SU-DHL-6 (cell line): ENCODE results near the gene JUNB.

ENCODE experiments used
- H2AFZ ChIP-seq: fragments of 200-600 bp; sonication (generic); 2 replicates; pipeline ENCODE4 v1.6.1; 2014; ENCODE audit warnings: low read depth, mild to moderate bottlenecking, moderate library complexity, mixed read lengths, antibody characterized with exemption, low read length; ENCODE audit not compliant: severe bottlenecking
- H3F3A ChIP-seq: fragments of 200-600 bp; shearing (Covaris generic); 2 replicates; pipeline ENCODE4 v1.6.0; 2016; ENCODE audit warnings: antibody characterized with exemption, mild to moderate bottlenecking; ENCODE audit not compliant: insufficient read depth
- H3K27ac ChIP-seq: fragments of 200-600 bp; sonication (generic); 2 replicates; pipeline ENCODE4 v1.5.1; 2016; ENCODE audit warnings: low read depth, mild to moderate bottlenecking, low read length, moderate library complexity, mixed read lengths
- H3K27me3 ChIP-seq: fragments of 200-600 bp; sonication (generic), shearing (Covaris generic); 2 replicates; pipeline ENCODE4 v1.6.0; 2014; ENCODE audit warnings: mild to moderate bottlenecking, low read length
- H3K36me3 ChIP-seq: fragments of 200-600 bp; sonication (generic); 2 replicates; pipeline ENCODE4 v1.6.1; 2014; ENCODE audit warnings: mild to moderate bottlenecking, low read length, mixed read lengths
- H3K4me2 ChIP-seq: fragments of 300-600, 200-600 bp; shearing (Covaris generic), sonication (generic); 2 replicates; pipeline ENCODE4 v1.6.0; 2014; ENCODE audit warnings: low read length, low read depth, mild to moderate bottlenecking; ENCODE audit not compliant: poor library complexity, severe bottlenecking
- H3K4me3 ChIP-seq: fragments of 200-600 bp; sonication (generic); 2 replicates; pipeline ENCODE4 v1.5.1; 2014; ENCODE audit warnings: antibody characterized with exemption, low read length, mild to moderate bottlenecking, mixed read lengths; ENCODE audit not compliant: insufficient read depth, poor library complexity, severe bottlenecking
- H3K79me2 ChIP-seq: fragments of 200-600 bp; sonication (generic); 2 replicates; pipeline ENCODE4 v1.6.1; 2014; ENCODE audit warnings: mild to moderate bottlenecking, low read length, moderate library complexity; ENCODE audit not compliant: insufficient read depth
- H3K9ac ChIP-seq: fragments of 200-600 bp; sonication (generic); 2 replicates; pipeline ENCODE4 v1.7.0; 2014; ENCODE audit warnings: mild to moderate bottlenecking, low read length
- H3K9me2 ChIP-seq: fragments of 200-600 bp; sonication (generic); replicated peaks from 2 replicates; pipeline ENCODE4 v1.6.1; 2014; ENCODE audit warnings: low read length; ENCODE audit not compliant: insufficient read depth
- H3K9me3 ChIP-seq: fragments of 200-600 bp; sonication (generic); 2 replicates; pipeline ENCODE4 v1.6.1; 2014; ENCODE audit warnings: low read length, mixed read lengths; ENCODE audit not compliant: insufficient read depth
- H4K20me1 ChIP-seq: fragments of 200-600 bp; sonication (generic); 2 replicates; pipeline ENCODE4 v1.6.1; 2014; ENCODE audit warnings: low read depth, mild to moderate bottlenecking, antibody characterized with exemption, low read length, moderate library complexity, mixed read lengths
- EZH2phosphoT487 ChIP-seq: fragments of 200-600 bp; sonication (generic), shearing (Covaris generic); conservative IDR thresholded peaks from 2 replicates; pipeline ENCODE4 v1.6.1; 2018; ENCODE audit warnings: mild to moderate bottlenecking, antibody characterized with exemption, low read length, moderate library complexity, mixed read lengths
- TF ChIP-seq, protein P1 (sequence below): fragments of 200-600 bp; sonication (generic); IDR thresholded peaks from one replicate; pipeline ENCODE4 v1.5.1; 2017; ENCODE audit warnings: antibody characterized with exemption, mild to moderate bottlenecking, low read length, moderate library complexity; ENCODE audit not compliant: insufficient read depth, poor library complexity, severe bottlenecking

The JUNB gene

DNA sequence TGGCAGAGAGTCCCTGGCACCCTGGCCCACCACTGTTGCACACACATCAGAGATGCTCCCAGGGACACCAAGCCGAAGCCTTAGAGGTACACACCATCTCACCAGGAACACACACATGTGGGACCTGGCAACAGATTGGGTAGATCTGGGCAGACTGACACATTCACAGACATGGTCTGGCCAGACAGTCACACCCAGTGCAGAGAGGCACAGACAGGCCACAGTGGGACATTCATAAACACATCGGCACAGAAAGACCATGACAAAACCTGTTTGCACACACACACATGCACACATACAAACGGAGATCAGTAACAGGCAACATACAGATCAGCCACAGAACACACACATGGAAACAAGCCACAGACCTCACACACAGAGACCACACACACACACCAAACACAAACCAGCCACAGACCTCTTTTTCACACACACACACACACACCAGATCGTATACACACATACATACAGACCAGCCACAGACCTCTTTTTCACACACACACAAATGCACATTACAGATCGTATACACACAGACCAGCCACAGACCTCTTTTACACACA, 6.3 kb upstream of the JUNB start:
- H3K27ac ChIP-seq, result no peak overlapping the region
- no peak overlapping the region for H3K4me2 ChIP-seq
- H3K9ac ChIP-seq, result no peak overlapping the region
- H3K36me3 ChIP-seq, result no peaks in the 10 kb centered on the region
- H3K9me3 ChIP-seq, result no peaks in the 10 kb centered on the region
- TF ChIP-seq, protein P1, sequence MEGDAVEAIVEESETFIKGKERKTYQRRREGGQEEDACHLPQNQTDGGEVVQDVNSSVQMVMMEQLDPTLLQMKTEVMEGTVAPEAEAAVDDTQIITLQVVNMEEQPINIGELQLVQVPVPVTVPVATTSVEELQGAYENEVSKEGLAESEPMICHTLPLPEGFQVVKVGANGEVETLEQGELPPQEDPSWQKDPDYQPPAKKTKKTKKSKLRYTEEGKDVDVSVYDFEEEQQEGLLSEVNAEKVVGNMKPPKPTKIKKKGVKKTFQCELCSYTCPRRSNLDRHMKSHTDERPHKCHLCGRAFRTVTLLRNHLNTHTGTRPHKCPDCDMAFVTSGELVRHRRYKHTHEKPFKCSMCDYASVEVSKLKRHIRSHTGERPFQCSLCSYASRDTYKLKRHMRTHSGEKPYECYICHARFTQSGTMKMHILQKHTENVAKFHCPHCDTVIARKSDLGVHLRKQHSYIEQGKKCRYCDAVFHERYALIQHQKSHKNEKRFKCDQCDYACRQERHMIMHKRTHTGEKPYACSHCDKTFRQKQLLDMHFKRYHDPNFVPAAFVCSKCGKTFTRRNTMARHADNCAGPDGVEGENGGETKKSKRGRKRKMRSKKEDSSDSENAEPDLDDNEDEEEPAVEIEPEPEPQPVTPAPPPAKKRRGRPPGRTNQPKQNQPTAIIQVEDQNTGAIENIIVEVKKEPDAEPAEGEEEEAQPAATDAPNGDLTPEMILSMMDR, result no peak
- TF ChIP-seq EZH2phosphoT487, result no peak
- H4K20me1 ChIP-seq, result no peaks in the 10 kb centered on the region
- H3K27me3 ChIP-seq, result no peaks in the 10 kb centered on the region
- no peak overlapping the region for H2AFZ ChIP-seq
- H3K4me3 ChIP-seq, result no peak overlapping the region
- peaks cover 11% of the 10 kb centered on the region; the same call in 1 of the 2 replicates for H3F3A ChIP-seq
- no peaks in the 10 kb centered on the region for H3K9me2 ChIP-seq
- no peaks in the 10 kb centered on the region for H3K79me2 ChIP-seq

GRCh38 chr19:12785431-12786031, 5.8 kb upstream of the JUNB start:
- H3F3A ChIP-seq, result peaks cover 13% of the 10 kb centered on the region
- no peaks in the 10 kb centered on the region for H3K9me3 ChIP-seq
- H2AFZ ChIP-seq, result no peak overlapping the region
- H3K79me2 ChIP-seq, result no peaks in the 10 kb centered on the region
- no peaks in the 10 kb centered on the region for H4K20me1 ChIP-seq
- no peaks in the 10 kb centered on the region for H3K36me3 ChIP-seq
- no peak overlapping the region for H3K4me3 ChIP-seq
- H3K9me2 ChIP-seq, result no peaks in the 10 kb centered on the region
- no peak overlapping the region for H3K4me2 ChIP-seq
- no peak overlapping the region for H3K27ac ChIP-seq
- no peak overlapping the region for H3K9ac ChIP-seq
- TF ChIP-seq, protein P1, result no peak
- TF ChIP-seq EZH2phosphoT487, result no peak
- no peaks in the 10 kb centered on the region for H3K27me3 ChIP-seq

GRCh38 chr19:12786141-12786870, 5.0 kb upstream of the JUNB start:
- Histone ChIP-seq H3F3A (peaks cover 19% of the 10 kb centered on the region), H2AFZ (no peak overlapping the region), H4K20me1 (no peaks in the 10 kb centered on the region), H3K9me3 (no peaks in the 10 kb centered on the region), H3K4me3 (no peak overlapping the region), H3K9me2 (no peaks in the 10 kb centered on the region), H3K27ac (no peak overlapping the region), H3K9ac (no peak overlapping the region), H3K36me3 (no peaks in the 10 kb centered on the region), H3K79me2 (no peaks in the 10 kb centered on the region), H3K27me3 (no peaks in the 10 kb centered on the region), H3K4me2 (no peak overlapping the region)
- TF ChIP-seq, protein P1, result no peak
- TF ChIP-seq EZH2phosphoT487, result no peak
